NCI-H146 treated with DMSO at 0.1 percent for 48 hours (cell line): Measurements from ENCODE around the gene DNAJC4.

Experiments used
- DNase-seq: peaks from one replicate; lab custom pipeline; 2025; ENCODE audit not compliant: unreplicated experiment; lab: John Stamatoyannopoulos, UW

Gene DNAJC4

DNA sequence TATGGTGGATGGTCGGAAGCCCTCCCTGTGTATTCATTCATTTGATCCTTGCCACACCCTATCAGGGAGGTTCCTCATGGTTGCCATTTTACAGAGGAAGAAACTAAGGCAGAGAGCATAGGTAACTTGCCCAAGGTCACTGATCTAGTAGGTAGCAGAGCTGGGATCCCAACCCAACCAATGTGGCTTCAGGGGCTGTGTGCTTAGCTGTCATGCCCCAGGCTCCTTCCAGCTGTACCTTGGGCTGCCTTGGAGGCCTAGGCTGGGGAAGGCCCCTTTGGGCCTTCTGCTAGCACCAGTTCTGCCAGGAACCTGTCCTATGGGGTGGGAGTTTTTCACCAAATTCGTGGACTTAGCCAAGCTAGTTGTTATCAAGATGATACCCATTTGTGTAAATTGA is 45.5 kb downstream of the DNAJC4 start:
- no peak for DNase-seq

DNA sequence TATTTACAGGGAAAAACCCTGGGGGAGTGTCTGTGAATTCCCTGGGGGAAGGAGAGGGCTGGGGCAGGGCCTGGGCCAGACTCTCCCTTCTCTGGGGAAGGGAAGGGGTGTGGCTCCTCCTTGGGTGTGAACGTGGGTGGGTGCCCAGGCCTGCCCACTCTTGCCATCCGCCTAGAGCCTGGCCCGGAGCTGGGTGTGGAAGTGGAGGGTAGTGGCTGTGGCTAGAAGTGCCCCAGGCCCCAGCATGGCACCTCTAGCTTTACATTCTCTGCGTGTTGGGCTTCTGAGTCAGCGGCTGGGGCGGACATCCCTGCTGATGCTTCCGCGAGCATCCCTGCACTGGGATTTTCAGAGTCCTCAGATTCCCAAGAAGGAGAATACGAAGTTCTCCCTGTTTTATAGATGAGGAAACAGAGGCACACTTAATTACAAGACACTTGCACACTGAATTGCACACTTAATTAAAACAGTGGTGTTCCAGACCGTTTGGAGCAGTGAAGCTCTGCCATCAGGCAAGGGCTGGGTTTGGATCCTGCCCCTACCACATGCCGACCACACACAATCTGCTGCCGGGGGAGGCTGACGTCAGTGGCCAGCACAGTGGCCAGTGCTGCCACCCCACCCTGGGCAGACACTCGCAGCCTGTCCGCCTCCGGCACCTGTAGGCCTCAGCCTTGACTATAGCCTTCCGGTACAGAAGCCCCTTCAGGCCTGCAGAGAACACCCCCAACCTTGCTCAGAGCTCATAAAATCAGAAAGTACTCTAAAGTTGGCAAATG is 46.5 kb downstream of the DNAJC4 start:
- DNase-seq = no peak

GRCh38 chr11:64278576-64279190 is 48.3 kb downstream of the DNAJC4 start:
- no peak for DNase-seq

DNA sequence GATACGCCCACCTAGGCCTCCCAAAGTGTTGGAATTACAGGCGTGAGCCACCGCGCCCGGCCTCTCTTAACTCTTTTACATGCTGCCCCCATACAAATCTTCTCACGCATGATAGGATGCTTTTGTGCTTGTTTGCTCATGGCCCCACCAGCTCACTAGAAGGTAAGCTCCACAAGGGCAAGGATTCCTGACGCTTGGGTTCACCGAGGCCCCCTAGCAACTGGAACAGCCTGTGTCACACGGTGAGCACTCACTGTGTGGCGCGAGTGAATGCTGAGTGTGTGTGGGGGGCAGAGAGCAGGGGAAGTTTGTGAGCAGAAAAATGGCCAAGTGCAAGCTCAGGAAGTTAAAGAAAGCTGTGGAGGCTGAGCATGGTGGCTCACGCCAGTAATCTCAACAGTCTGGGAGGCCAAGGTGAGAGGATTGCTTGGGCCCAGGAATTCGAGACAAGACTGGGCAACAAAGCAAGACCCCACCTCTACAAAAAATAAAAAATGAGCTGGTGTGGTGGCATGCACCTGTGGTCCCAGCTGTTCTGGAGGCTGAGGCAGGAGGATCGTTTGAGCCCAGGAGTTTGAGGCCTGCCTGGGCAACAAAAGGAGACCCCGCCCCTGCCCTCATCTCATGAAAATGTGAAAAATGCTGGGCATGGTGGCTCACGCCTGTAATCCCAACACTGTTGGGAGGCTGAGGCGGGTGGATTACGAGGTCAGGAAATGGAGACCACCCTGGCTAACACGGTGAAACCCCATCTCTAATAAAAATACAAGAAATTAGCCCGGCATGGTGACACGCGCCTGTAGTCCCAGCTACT is 51.8 kb downstream of the DNAJC4 start:
- no peak for DNase-seq

DNA sequence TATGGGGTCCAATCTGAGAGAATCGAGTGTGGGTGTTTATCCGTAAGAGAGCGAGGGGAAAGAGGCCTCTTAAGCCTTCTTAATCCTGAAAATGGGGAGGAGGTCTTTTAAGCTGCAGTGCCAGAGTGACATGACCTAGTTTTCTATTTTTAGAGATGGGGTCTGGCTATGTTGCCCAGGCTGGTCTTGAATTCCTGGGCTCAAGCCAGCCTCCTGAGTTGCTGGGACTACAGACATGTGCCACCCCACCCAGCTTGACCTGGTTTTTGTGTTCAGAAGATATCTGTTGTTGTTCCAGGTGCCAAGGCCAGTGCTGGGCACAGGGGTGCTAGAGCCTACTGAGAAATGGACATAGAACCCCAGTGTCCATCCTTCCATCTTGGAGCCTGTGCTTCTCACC is 52.7 kb downstream of the DNAJC4 start:
- DNase-seq = no peak
